ENCODE results near the gene DCC.

DCC gene

DNA sequence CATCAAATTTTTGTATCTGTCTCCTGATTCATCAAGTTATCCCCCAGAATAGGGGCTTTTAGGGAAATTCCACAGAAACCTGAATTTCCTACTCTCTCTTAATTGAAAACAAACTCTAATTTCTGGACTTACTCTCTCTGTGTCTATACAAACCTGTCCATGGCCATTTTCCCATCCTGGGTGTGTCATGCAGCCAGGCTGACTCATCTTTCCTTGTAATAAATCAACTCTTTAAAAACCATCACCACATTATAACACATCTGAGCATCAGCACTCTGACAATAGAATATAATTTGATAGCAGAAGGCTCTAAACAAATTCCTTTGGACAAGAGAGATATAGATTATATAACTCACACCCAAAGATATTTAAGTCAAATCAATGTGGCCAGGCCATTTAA is 610.2 kb downstream of the DCC start:
- TF ChIP-seq ZFX (IDR thresholded peaks at IDR 0.05) (no peak), CTCF (conservative IDR thresholded peaks at IDR 0.05) (no peak)
- H3K27ac ChIP-seq = no peak overlapping the region

GRCh38 chr18:52953387-52953786 is 613.4 kb downstream of the DCC start:
- no peak overlapping the region for H3K27ac ChIP-seq
- no peak for TF ChIP-seq ZFX (IDR thresholded peaks at IDR 0.05)
- no peak for TF ChIP-seq CTCF (conservative IDR thresholded peaks at IDR 0.05)

DNA sequence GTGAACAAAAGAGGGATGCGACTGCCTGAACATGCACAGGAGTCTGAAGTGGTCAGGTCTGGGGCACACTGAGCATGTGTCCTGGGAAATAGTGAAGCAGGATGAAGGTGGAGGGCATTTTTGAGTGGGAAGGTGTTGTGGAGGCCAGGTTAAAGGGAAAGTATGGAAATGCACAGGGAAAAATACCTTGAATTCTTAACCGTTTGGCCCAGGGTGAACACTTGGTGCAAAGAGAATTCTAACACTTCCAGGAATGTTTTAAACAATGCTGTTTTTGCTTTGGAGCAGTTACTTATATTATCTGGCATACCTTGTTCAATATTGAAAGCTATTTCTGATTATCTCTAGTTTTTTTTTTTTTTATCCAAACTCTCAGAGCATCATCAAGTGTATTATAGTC is 623.5 kb downstream of the DCC start:
- TF ChIP-seq CTCF (conservative IDR thresholded peaks at IDR 0.05) (no peak), ZFX (IDR thresholded peaks at IDR 0.05) (no peak)
- H3K27ac ChIP-seq = no peak overlapping the region

- TF ChIP-seq CTCF (conservative IDR thresholded peaks at IDR 0.05) (no peak), ZFX (IDR thresholded peaks at IDR 0.05) (no peak)
- H3K27ac ChIP-seq = no peak overlapping the region
These were observed 630.7 kb downstream of the DCC start for GRCh38 chr18:52970686-52971085.

DNA sequence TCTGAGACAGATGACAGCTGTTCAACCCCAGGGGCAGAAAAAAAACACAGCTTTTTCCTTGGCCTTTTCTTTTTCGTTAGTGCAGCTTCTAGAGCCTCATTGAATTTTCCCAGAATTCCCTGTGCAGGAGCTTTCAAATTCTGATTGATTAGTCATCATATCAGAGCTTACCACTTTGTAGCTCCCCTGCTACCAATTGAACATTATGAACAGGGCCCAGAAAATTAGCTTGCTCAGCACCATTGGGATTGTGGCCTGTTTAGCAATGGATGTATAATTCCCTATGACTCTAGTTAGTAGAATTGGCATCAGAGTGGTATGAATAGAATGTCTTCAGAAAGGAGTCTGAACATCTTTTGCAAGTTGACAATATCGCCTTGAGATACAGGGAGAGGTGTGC is 631.1 kb downstream of the DCC start:
- no peak for TF ChIP-seq ZFX (IDR thresholded peaks at IDR 0.05)
- H3K27ac ChIP-seq = no peak overlapping the region

- H3K27ac ChIP-seq = no peak overlapping the region
- TF ChIP-seq CTCF (conservative IDR thresholded peaks at IDR 0.05) = no peak
- TF ChIP-seq ZFX (IDR thresholded peaks at IDR 0.05) = no peak
These were observed 639.9 kb downstream of the DCC start for GRCh38 chr18:52979892-52980291.

- TF ChIP-seq CTCF (conservative IDR thresholded peaks at IDR 0.05) (no peak), ZFX (IDR thresholded peaks at IDR 0.05) (no peak)
- H3K27ac ChIP-seq = no peak overlapping the region
These were observed 651.2 kb downstream of the DCC start for GRCh38 chr18:52991246-52991645.

- H3K27ac ChIP-seq = no peak overlapping the region
- TF ChIP-seq CTCF (conservative IDR thresholded peaks at IDR 0.05) (peak; percentile 40), ZFX (IDR thresholded peaks at IDR 0.05) (no peak)
These were observed 652.0 kb downstream of the DCC start for GRCh38 chr18:52992041-52992440.

Measured in C4-2B (cell line).